GM19035 (cell line): Measurements from ENCODE around the gene FARS2.
"Not testable (repeated sequence)": the region's sequence is repeated elsewhere in the genome, so short reads cannot be mapped to it uniquely, and the experiment has no call there.

Experiments
- ATAC-seq: cut with Tn5 transposase; IDR thresholded peaks from one replicate; pipeline ENCODE4 v1.9.1; 2021; ENCODE audit not compliant: unreplicated experiment

Gene FARS2

DNA sequence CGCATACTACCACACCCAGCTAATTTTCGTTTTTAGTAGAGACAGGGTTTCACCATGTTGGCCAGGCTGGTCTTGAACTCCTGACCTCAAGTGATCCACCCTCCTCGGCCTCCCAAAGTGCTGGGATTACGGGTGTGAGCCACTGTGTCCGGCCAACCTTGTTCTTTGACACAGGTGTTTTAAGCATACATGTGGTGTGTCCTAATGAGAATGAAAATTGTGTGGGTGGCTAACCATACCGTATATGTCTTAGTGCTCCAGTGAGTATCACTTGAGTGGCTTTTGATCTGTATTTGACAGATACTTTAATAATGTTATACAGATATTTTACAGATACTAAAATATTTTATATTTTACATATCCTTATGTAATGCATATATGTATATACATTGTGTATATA is 395.4 kb downstream of the FARS2 start:
- not testable (repeated sequence) for ATAC-seq

GRCh38 chr6:5657684-5658430 is 396.5 kb downstream of the FARS2 start:
- ATAC-seq = no peak

DNA sequence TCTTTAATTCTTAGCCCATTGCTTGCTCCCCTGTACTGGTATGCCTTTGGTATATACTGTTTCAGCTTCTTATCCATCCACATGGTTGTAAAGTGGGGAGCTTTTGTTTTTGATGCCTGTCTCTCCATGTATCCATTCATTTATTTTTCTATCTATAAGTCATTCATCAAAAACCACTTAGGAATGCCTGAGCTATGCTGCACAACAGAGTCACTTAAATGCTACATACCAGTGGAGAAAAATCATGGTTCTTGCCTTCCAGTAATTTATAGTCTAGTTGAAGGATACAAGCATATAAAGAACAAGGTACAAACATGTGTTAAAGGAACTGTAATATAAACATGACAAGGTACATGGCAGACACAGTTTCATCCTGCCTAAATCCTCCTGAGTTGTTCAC is 398.2 kb downstream of the FARS2 start:
- ATAC-seq = no peak

GRCh38 chr6:5660772-5661171 is 399.5 kb downstream of the FARS2 start:
- no peak for ATAC-seq

DNA sequence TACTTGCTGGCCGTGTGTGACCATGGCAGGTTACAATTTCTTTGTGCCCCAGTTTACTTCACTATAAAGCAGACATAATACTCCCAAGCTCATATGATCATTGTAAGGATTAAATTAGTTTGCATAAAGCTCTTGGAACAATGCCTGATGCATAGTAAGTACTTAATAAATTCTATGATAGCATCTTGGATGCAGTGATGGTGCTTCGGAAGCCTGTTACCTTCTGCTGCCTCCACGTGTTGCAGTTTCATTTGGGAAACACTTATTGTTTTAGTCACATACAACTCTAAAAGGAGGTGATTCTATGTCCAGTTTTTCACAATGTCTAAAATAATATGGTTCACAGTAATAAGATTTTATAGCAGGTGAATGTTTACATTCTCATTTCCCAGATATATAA is 401.5 kb downstream of the FARS2 start:
- ATAC-seq = no peak

DNA sequence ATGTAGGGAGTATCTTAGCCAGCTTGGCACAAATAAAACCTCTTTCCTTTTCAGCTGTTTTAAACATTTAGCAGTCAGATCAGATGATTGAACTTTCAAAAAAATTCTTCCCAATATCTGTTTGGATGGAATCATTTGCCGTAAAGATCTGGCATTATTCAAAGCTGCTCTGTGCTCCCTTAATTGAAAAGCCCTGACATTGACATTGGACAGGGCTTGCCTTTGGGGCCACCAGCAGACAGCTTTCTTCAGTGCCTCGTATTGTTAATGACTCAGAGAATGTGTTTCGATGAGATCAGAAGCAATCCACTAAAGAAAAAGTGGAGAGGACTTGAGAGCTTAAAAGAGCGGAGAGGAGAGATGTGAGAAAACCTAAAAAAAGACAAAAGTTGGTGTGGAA is 401.9 kb downstream of the FARS2 start:
- ATAC-seq = no peak

DNA sequence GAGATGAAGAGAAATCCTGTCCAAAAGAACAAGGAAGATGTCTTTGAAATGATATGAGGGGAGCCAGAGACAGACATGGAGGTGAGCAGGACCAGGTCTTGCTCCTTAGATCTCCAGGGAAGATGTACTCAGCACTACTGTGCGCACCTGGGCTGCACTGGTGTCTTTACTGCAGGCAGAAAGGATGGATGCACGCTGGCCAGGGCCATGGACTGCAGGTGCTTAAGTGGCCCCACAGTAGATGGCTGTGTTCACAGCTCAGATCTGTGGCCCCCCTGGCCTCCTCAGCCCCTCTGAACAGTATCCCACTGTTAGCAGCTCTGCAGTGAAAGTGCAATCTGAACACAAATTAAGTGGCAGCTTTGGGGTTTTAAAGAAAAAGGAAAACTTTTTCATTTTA is 402.4 kb downstream of the FARS2 start:
- no peak for ATAC-seq

GRCh38 chr6:5664149-5664548 is 402.8 kb downstream of the FARS2 start:
- ATAC-seq = no peak

- no peak for ATAC-seq
Measured at GRCh38 chr6:5665173-5665572, 403.9 kb downstream of the FARS2 start.

DNA sequence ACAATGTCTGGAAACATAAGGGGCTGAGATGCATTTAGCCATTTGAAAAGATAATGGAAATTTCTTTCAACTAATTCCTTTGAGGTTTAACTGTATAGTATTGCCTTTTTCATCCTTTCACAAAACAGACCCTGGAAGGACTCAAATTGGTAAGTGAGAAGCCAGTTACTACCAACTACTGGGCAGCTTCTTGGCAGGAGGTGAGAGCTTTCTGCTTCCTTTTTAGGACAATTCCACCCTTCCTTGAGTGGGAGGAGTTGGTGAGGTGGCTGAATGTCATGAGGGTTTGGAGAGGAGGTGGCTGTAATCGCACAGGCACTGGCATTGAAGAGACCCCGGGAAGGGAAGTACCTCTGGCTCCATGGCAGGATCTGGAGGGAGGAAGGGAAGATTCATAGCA is 404.4 kb downstream of the FARS2 start:
- ATAC-seq = no peak

DNA sequence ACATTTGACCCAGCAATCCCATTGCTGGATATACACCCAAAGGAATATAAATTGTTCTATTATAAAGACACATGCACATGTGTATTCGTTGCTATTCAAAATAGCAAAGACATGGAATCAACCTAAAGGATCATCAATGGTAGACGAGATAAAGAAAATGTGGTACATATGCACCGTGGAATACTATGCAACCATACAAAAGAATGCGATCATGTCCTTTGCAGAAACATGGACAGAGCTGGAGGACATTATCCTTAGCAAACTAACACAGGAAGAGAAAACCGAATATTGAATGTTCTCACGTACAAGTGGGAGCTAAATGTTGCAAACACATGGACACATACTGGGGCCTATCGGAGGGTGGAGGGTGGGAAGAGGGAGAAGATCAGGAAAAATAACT is 405.4 kb downstream of the FARS2 start:
- no peak for ATAC-seq

GRCh38 chr6:5667737-5668136 is 406.4 kb downstream of the FARS2 start:
- ATAC-seq = no peak

DNA sequence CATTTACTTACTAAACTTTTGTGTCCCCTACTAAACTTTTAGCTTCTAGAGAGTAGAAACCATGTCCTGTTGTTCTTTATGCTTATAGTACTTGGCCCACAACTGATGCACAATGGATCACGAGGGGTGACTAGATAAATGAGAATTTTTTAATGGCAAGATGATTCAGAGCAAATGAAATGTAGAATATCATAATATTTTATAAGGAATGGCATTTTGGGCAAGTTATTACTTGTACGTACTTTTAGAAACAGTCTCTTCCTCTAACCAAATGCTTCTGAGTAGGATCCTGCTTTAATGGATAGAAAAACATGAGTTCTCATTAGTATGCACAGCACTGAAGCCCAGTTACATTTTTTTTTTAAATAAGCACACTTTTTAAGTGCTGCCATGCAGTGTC is 409.1 kb downstream of the FARS2 start:
- ATAC-seq = no peak

DNA sequence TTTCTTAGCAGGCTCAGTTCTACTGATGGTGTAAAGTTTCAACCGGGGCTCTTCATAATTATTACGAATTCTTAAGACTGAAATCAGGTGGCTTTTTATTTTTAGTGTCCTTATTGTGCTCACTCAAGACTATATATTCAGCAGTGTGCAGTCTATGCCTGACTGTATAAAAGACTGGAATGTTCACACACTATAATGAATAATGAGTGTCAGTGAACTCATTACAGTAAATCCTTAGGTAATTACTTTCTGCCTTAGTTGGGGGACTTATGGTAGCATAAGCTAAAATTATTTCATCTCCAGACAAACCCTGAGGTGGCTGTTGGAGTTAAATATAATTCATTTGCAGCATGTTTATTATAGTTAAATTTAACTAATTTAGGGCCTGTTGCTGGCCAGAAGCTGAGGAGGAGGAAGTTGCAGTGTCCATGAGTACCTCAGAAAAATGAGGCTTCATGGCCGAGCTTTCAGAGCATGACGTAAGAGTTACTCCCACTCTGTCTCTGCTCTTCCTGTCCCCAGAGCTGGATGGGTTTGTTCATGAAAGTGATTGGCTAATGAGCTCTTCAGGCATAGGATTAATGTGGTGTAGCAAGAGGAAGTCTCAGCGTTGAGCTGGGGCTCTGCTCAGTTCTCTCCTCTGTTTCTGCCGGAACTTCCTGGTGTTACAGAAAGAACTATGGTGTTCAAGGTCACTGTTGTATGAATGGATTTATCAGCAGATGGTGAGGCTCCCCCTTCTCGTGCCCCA is 409.7 kb downstream of the FARS2 start:
- ATAC-seq = no peak

- no peak for ATAC-seq
Measured at GRCh38 chr6:5671601-5672559, 410.6 kb downstream of the FARS2 start.

DNA sequence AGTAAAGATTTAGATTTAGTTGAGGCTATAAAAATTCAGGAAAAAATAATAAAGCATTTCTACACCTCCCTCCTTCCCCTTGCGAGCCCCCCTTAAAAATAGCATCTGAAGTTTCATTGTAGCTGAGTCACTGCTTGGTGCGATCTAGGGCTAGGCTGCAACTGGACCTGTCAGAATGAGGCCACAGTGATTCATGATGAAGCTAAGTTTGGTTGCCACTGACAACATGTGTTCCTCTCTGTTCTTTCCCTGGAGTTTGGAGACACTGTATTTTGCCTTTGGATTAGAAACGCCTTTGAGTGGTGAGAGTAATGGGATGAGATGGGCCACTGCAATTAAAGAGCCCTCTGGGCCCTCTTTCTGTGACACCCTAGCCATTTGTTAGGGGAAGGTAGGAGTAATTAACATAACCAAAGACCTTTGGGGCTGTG is 411.3 kb downstream of the FARS2 start:
- no peak for ATAC-seq

GRCh38 chr6:5673019-5673790 is 411.9 kb downstream of the FARS2 start:
- ATAC-seq = no peak

DNA sequence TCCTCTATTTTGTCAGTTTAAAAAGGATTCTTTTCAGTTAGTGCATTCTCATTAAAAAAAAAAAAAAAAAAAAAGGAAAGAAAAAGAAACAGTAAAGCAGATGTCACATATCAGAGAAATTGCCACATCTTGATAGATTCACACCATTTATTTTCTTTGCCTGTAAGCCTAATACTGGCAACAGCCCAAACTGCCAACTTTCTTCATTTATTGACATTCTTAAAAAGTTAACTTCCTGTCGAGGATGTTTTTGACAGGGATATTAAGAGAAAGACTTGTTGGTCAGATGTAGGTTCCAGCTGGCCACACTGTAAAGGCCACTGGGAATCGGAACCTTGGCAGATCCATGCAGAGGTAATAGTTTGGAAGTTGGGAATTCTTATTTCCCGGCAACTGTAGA is 412.8 kb downstream of the FARS2 start:
- ATAC-seq = no peak

- no peak for ATAC-seq
Measured at GRCh38 chr6:5674721-5675120, 413.4 kb downstream of the FARS2 start.

- no peak for ATAC-seq
Measured at GRCh38 chr6:5676701-5677100, 415.4 kb downstream of the FARS2 start.
